ENCODE data around the gene PEX11B. TPM values are rescaled to one million over a fixed set of nuclear protein-coding genes. Genes with fewer than 3 reads are reported as not detected.

The PEX11B gene
- total and polyA plus RNA-seq, 2 of the 8 experiments (the other 6 are each of a cell fraction or from before 2014, with no cell fraction given): 9.1 to 15.1 TPM

GRCh38 chr1:145936247-145936646 lies 17.7 kb upstream of the PEX11B start:
- Histone ChIP-seq H3K9me3 (ENCODE audit: insufficient read depth in 2 of 2, low read depth in 1 of 2, low read length in 1 of 2) (no peaks in the 10 kb centered on the region), H2BK15ac (ENCODE audit: low read length) (no peak overlapping the region), H2BK20ac (ENCODE audit: low read length) (no peak overlapping the region), H3K36me3 (ENCODE audit: control insufficient read depth in 2 of 4, insufficient read depth in 4 of 4, low read length in 3 of 4) (no peaks in the 10 kb centered on the region), H3K23ac (ENCODE audit: insufficient read length) (no peak overlapping the region), H3K18ac (ENCODE audit: extremely low read depth, low read length) (no peak overlapping the region), H4K91ac (replicated peaks; ENCODE audit: insufficient read length, low read length) (no peak overlapping the region), H2AFZ (ENCODE audit: low read length) (no peak overlapping the region), H3K79me2 (ENCODE audit: control insufficient read depth in 1 of 2, insufficient read depth in 2 of 2, low read length in 2 of 2) (no peaks in the 10 kb centered on the region), H4K8ac (ENCODE audit: extremely low read depth, insufficient read depth, low read length) (no peak overlapping the region), H4K5ac (ENCODE audit: insufficient read length, low read depth, low read length) (no peak overlapping the region), H3K27ac (ENCODE audit: low read depth, low read length) (no peak overlapping the region), H3K4me2 (ENCODE audit: insufficient read depth in 1 of 2, low read depth in 2 of 2, low read length in 2 of 2) (no peak overlapping the region), H2BK5ac (ENCODE audit: low read depth, low read length) (no peak overlapping the region), H3K4ac (replicated peaks; ENCODE audit: insufficient read length, low read depth, low read length) (no peak overlapping the region), H3K56ac (replicated peaks; ENCODE audit: insufficient read length, low read depth, low read length) (no peak overlapping the region), H2BK120ac (replicated peaks; ENCODE audit: low read depth, low read length) (no peak overlapping the region), H2AK5ac (ENCODE audit: low read depth, low read length) (no peak overlapping the region), H3K9ac (replicated peaks in 1 of 4; ENCODE audit: extremely low read depth in 1 of 4, low read depth in 3 of 4, low read length in 3 of 4) (no peak overlapping the region), H3K23me2 (ENCODE audit: low read depth, low read length) (no peaks in the 10 kb centered on the region), H3K79me1 (ENCODE audit: low read depth, low read length) (no peaks in the 10 kb centered on the region), H4K20me1 (replicated peaks in 1 of 2; ENCODE audit: control insufficient read depth in 1 of 2, insufficient read depth in 2 of 2, low read length in 2 of 2) (no peaks in the 10 kb centered on the region), H3K4me3 (ENCODE audit: extremely low read depth in 1 of 4, insufficient read depth in 2 of 4, low read depth in 3 of 4, low read length in 4 of 4) (no peak overlapping the region), H2BK12ac (ENCODE audit: low read depth, low read length) (no peak overlapping the region), H3K4me1 (replicated peaks in 1 of 4; ENCODE audit: control insufficient read depth in 3 of 4, insufficient read depth in 4 of 4, low read length in 3 of 4) (no peaks in the 10 kb centered on the region), H3K27me3 (replicated peaks in 1 of 4; ENCODE audit: control insufficient read depth in 3 of 4, extremely low read depth in 1 of 4, insufficient read depth in 3 of 4, low read length in 3 of 4) (no peaks in the 10 kb centered on the region), H3K14ac (ENCODE audit: insufficient read length) (no peak overlapping the region)
- ChIA-PET POLR2A (ENCODE audit: partially characterized antibody) (interaction anchor here (0.7 to 6.0 kb wide), 6 partner anchors 9 to 116 kb away, joined by 3 to 35 read pairs (median 4); partner anchors contain the start of genes RBM8A and TXNIP), CTCF (ENCODE audit: partially characterized antibody) (interaction anchor here (1.0 to 1.6 kb wide), 7 partner anchors 18 to 92 kb away, joined by 3 to 5 read pairs (median 3); no protein-coding TSS in a partner anchor)
- no peak for DNase-seq (ENCODE audit: low read depth in 1 of 2, low spot score in 2 of 2)
- FAIRE-seq: no peak
- TF ChIP-seq, protein P1, sequence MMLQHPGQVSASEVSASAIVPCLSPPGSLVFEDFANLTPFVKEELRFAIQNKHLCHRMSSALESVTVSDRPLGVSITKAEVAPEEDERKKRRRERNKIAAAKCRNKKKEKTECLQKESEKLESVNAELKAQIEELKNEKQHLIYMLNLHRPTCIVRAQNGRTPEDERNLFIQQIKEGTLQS (IDR thresholded peaks at IDR 0.05; ENCODE audit: insufficient read depth, low read depth, low read length): no peak
- TF ChIP-seq SAP30 (IDR thresholded peaks at IDR 0.05; ENCODE audit: insufficient read depth, insufficient replicate concordance, low read length) (no peak), TEAD4 (IDR thresholded peaks at IDR 0.05; ENCODE audit: low read depth, low read length) (no peak), EZH2 (IDR thresholded peaks at IDR 0.05; ENCODE audit: low read depth, low read length, severe bottlenecking) (no peak), JUN (IDR thresholded peaks at IDR 0.05; ENCODE audit: low read depth, low read length) (no peak), EP300 (IDR thresholded peaks at IDR 0.05; ENCODE audit: borderline replicate concordance in 1 of 2, low read depth in 2 of 2, low read length in 2 of 2) (no peak), MAFK (IDR thresholded peaks at IDR 0.05; ENCODE audit: low read depth, low read length) (no peak), SIX5 (IDR thresholded peaks at IDR 0.05; ENCODE audit: low read depth, low read length) (no peak), SP4 (IDR thresholded peaks at IDR 0.05; ENCODE audit: low read length) (no peak), KDM4A (IDR thresholded peaks at IDR 0.05; ENCODE audit: low read depth, low read length, severe bottlenecking) (no peak), POLR2A (IDR thresholded peaks at IDR 0.05; ENCODE audit: control extremely low read depth in 1 of 2, low read depth in 2 of 2, low read length in 2 of 2) (no peak)
- TF ChIP-seq, protein P2, sequence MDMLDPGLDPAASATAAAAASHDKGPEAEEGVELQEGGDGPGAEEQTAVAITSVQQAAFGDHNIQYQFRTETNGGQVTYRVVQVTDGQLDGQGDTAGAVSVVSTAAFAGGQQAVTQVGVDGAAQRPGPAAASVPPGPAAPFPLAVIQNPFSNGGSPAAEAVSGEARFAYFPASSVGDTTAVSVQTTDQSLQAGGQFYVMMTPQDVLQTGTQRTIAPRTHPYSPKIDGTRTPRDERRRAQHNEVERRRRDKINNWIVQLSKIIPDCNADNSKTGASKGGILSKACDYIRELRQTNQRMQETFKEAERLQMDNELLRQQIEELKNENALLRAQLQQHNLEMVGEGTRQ (IDR thresholded peaks at IDR 0.05; ENCODE audit: low read length): no peak
- WGBS, 2 experiments (ENCODE audit: extremely low coverage in 1 of 2, insufficient coverage in 1 of 2, insufficient read length in 1 of 2, insufficient replicate concordance in 2 of 2, low coverage in 1 of 2, low lambda C conversion rate in 2 of 2, missing lambda C conversion rate in 1 of 2): 86% methylated on average over 8 of the region's 8 CpGs; no CpG with 5 or more reads in 1 of the 2 experiments
